Endothelial cell of umbilical vein (primary cell): ENCODE results near the gene PDGFRA. TPM values are rescaled to one million over a fixed set of nuclear protein-coding genes. Genes with fewer than 3 reads are reported as not detected.
"Not testable (repeated sequence)": the region's sequence is repeated elsewhere in the genome, so short reads cannot be mapped to it uniquely, and the experiment has no call there.

Experiments used
- BruUV-seq: library from RNA; stranded (reverse); fragments of 400-500 nt; replicated peaks from 2 replicates; lab custom pipeline; 2021; lab: Mats Ljungman, UMichigan
- CTCF ChIA-PET: fragments of 300-600, 350-600 bp; sonication (Branson Sonifier 250); formaldehyde crosslinking; loops from one replicate; lab custom pipeline; 2021; ENCODE audit warnings: antibody characterized with exemption, inconsistent platforms; lab: Charles Lee
- POLR2A ChIA-PET: fragments of 300-600, 350-600 bp; sonication (Branson Sonifier 250); formaldehyde crosslinking; loops from one replicate; lab custom pipeline; 2021; ENCODE audit warnings: antibody characterized with exemption, inconsistent platforms; lab: Charles Lee
- DNase-seq: peaks from one replicate; pipeline ENCODE4 v3.0.0-alpha.2; 2011; ENCODE audit warnings: low read depth, low spot score
- FAIRE-seq: peaks from 2 replicates; lab custom pipeline; 2011; peaks lifted over from hg19 to GRCh38; lab: Jason Lieb, UNC
- H2AFZ ChIP-seq: 2 replicates; pipeline ENCODE4 v1.6.0; 2012; ENCODE audit warnings: low read depth, low read length, control low read depth, inconsistent platforms
- H3K27ac ChIP-seq: 2 replicates; pipeline ENCODE4 v1.5.1; 2011; ENCODE audit warnings: low read depth, mild to moderate bottlenecking, control low read depth, low read length, moderate library complexity; ENCODE audit not compliant: insufficient read depth
- H3K27me3 ChIP-seq, 2 experiments: 2 replicates each; pipeline versions ENCODE4 v1.6.0 to v1.6.1; 2011; ENCODE audit warnings: low read length in 2 of 2, mixed read lengths in 1 of 2; ENCODE audit not compliant: control insufficient read depth in 2 of 2, insufficient read depth in 2 of 2
- H3K36me3 ChIP-seq, 2 experiments: 2 replicates in 1 of 2; 3 replicates in 1 of 2; pipeline ENCODE4 v1.5.1; 2011; ENCODE audit warnings: low read length in 2 of 2, mild to moderate bottlenecking in 1 of 2, moderate library complexity in 1 of 2; ENCODE audit not compliant: control insufficient read depth in 2 of 2, insufficient read depth in 2 of 2; ENCODE audit errors: extremely low read depth in 1 of 2
- H3K4me1 ChIP-seq: 3 replicates; pipeline ENCODE4 v1.5.1; 2011; ENCODE audit warnings: mild to moderate bottlenecking, low read length; ENCODE audit not compliant: control insufficient read depth, insufficient read depth; ENCODE audit errors: extremely low read depth
- H3K4me2 ChIP-seq: 2 replicates; pipeline ENCODE4 v1.6.1; 2011; ENCODE audit warnings: low read length, control low read depth, mixed read lengths; ENCODE audit not compliant: insufficient read depth
- H3K4me3 ChIP-seq, 3 experiments: fragments of 200-600 bp in 1 of 3; sonication (generic), shearing (Covaris generic) in 1 of 3; replicated peaks in 1 of 3; 2 replicates each; pipeline ENCODE4 v1.5.1; 2011 to 2016; ENCODE audit warnings: control low read depth in 3 of 3, low read length in 3 of 3, mild to moderate bottlenecking in 2 of 3, inconsistent platforms in 1 of 3, low read depth in 1 of 3, moderate library complexity in 1 of 3; ENCODE audit not compliant: insufficient read depth in 1 of 3
- H3K79me2 ChIP-seq: 2 replicates; pipeline ENCODE4 v1.6.0; 2012; ENCODE audit warnings: low read length, inconsistent platforms; ENCODE audit not compliant: control insufficient read depth, insufficient read depth
- H3K9ac ChIP-seq: replicated peaks from 2 replicates; pipeline ENCODE3; 2011; ENCODE audit warnings: low read length, control low read depth; ENCODE audit not compliant: insufficient read depth; ENCODE audit errors: extremely low read depth
- H3K9me1 ChIP-seq: replicated peaks from 3 replicates; pipeline ENCODE4 v1.6.0; 2011; ENCODE audit warnings: mild to moderate bottlenecking, low read length; ENCODE audit not compliant: control insufficient read depth, insufficient read depth; ENCODE audit errors: extremely low read depth
- H3K9me3 ChIP-seq: replicated peaks from 2 replicates; pipeline ENCODE4 v1.5.1; 2012; ENCODE audit warnings: low read length, inconsistent platforms; ENCODE audit not compliant: control insufficient read depth, insufficient read depth
- H4K20me1 ChIP-seq: replicated peaks from 2 replicates; pipeline ENCODE3; 2011; ENCODE audit warnings: mild to moderate bottlenecking, low read length; ENCODE audit not compliant: control insufficient read depth, insufficient read depth; ENCODE audit errors: extremely low read depth
- CTCF ChIP-seq, 2 donors: IDR thresholded peaks; 1 replicate in 1 of 2; 2 replicates in 1 of 2; pipeline ENCODE4 v1.5.1; 2011; ENCODE audit warnings: low read length in 2 of 2, mild to moderate bottlenecking in 2 of 2, moderate library complexity in 2 of 2, control low read depth in 1 of 2, inconsistent platforms in 1 of 2, low read depth in 1 of 2; ENCODE audit not compliant: insufficient read depth in 1 of 2; ENCODE audit errors: extremely low read depth in 1 of 2
- EZH2 ChIP-seq: IDR thresholded peaks from 2 replicates; pipeline ENCODE4 v1.6.1; 2012; ENCODE audit warnings: borderline replicate concordance, low read depth, mild to moderate bottlenecking, moderate library complexity, low read length, inconsistent platforms; ENCODE audit not compliant: severe bottlenecking
- FOS ChIP-seq: IDR thresholded peaks from 2 replicates; pipeline ENCODE4 v1.6.1; 2011; ENCODE audit warnings: mild to moderate bottlenecking, low read length, moderate library complexity, borderline replicate concordance; ENCODE audit not compliant: insufficient read depth
- GATA2 ChIP-seq: IDR thresholded peaks from 2 replicates; pipeline ENCODE4 v1.7.0; 2011; ENCODE audit warnings: low read depth, mild to moderate bottlenecking, moderate library complexity, mixed read lengths, low read length; ENCODE audit not compliant: insufficient read length, insufficient read depth
- JUN ChIP-seq: IDR thresholded peaks from 2 replicates; pipeline ENCODE4 v1.6.1; 2011; ENCODE audit warnings: borderline replicate concordance, low read depth; ENCODE audit not compliant: insufficient read length, insufficient read depth
- MAX ChIP-seq: IDR thresholded peaks from 2 replicates; pipeline ENCODE4 v1.6.1; 2011; ENCODE audit not compliant: insufficient read depth, insufficient read length
- MYC ChIP-seq: IDR thresholded peaks from one replicate; pipeline ENCODE4 v1.6.1; 2011; ENCODE audit warnings: mild to moderate bottlenecking, low read depth, low read length
- POLR2A ChIP-seq: IDR thresholded peaks from 2 replicates; pipeline ENCODE4 v1.6.1; 2012; ENCODE audit warnings: low read depth, mild to moderate bottlenecking, control low read depth, low read length
- POLR2AphosphoS5 ChIP-seq: IDR thresholded peaks from 2 replicates; pipeline ENCODE4 v1.6.1; 2012; ENCODE audit warnings: low read depth, mild to moderate bottlenecking, control low read depth, low read length, moderate library complexity; ENCODE audit not compliant: insufficient read depth
- dilution Hi-C: fragments of 300-500 bp; cut with MboI; formaldehyde crosslinking; loops from one replicate; pipeline ENCODE4 v1.15.0; 2019; ENCODE audit warnings: low sequenced_read_pairs; ENCODE audit not compliant: extremely low pct_ligation_motif_present
- intact Hi-C: fragments of 100-400 bp; cut with micrococcal nuclease; formaldehyde crosslinking; loops from one replicate; pipeline ENCODE4 v1.10.0; 2022
- polyA plus RNA-seq, 4 experiments: library from polyadenylated mRNA; depleted of rRNA in 3 of 4; stranded (reverse) in 3 of 4; unstranded in 1 of 4; fragments of >200 nt; gene quantifications; 2 replicates each; pipeline versions ENCODE4 v1.2.1 to v1.2.3, GENCODE V29; 2011 to 2012; ENCODE audit warnings: missing spikeins in 1 of 4
- total RNA-seq: library from RNA; stranded (reverse); gene quantifications from 2 replicates; pipeline ENCODE4 v1.2.3, GENCODE V29; 2021

The PDGFRA gene
- total and polyA plus RNA-seq, 2 donors (not counting 3 experiments of a cell fraction or from before 2014, with no cell fraction given): 0.19 to 0.55 TPM

- Histone ChIP-seq H3K9me3 (no peaks in the 10 kb centered on the region), H3K9ac (no peak overlapping the region), H3K9me1 (no peaks in the 10 kb centered on the region), H2AFZ (no peak overlapping the region), H3K36me3 (no peaks in the 10 kb centered on the region), H3K4me3 (no peak overlapping the region), H4K20me1 (no peaks in the 10 kb centered on the region), H3K79me2 (no peaks in the 10 kb centered on the region), H3K4me2 (no peak overlapping the region), H3K27me3 (peaks cover 8 to 11% of the 10 kb centered on the region in 2 experiments), H3K27ac (no peak overlapping the region), H3K4me1 (peaks cover 3% of the 10 kb centered on the region)
- dilution Hi-C loops (no loop called here), intact Hi-C loops (loop anchor here (10.0 kb wide), 1 partner anchor 1254 kb away; no protein-coding TSS in a partner anchor)
- no peak for DNase-seq
- ChIA-PET POLR2A (no interaction called here), CTCF (no interaction called here)
- BruUV-seq: no TSS peak
- TF ChIP-seq MYC (no peak), FOS (no peak), MAX (no peak), EZH2 (no peak), JUN (no peak), POLR2AphosphoS5 (no peak), POLR2A (no peak), CTCF (IDR thresholded peaks at IDR 0.05; ENCODE audit: extremely low read depth in 1 of 2, insufficient read depth in 1 of 2, low read depth in 1 of 2, low read length in 2 of 2) (no peak), GATA2 (no peak)
- no peak for FAIRE-seq
Observed at GRCh38 chr4:54238389-54238788, 9.3 kb downstream of the PDGFRA start.

GRCh38 chr4:54241268-54241823 lies 12.3 kb downstream of the PDGFRA start:
- H3K4me3 ChIP-seq, dilution Hi-C loops, H3K4me1 ChIP-seq, H4K20me1 ChIP-seq, H3K4me2 ChIP-seq, H3K79me2 ChIP-seq, DNase-seq, POLR2A ChIA-PET, H3K27ac ChIP-seq, CTCF ChIA-PET, H3K9ac ChIP-seq, H2AFZ ChIP-seq, H3K36me3 ChIP-seq, H3K9me3 ChIP-seq, BruUV-seq, intact Hi-C loops, H3K9me1 ChIP-seq, FAIRE-seq, H3K27me3 ChIP-seq: not testable (repeated sequence)

GRCh38 chr4:54243541-54243940 lies 14.4 kb downstream of the PDGFRA start:
- CTCF ChIA-PET, BruUV-seq, H4K20me1 ChIP-seq, POLR2A ChIA-PET, H3K4me1 ChIP-seq, H3K4me3 ChIP-seq, H3K9me1 ChIP-seq, H3K79me2 ChIP-seq, intact Hi-C loops, H3K9me3 ChIP-seq, H3K4me2 ChIP-seq, FAIRE-seq, H3K27ac ChIP-seq, DNase-seq, H3K27me3 ChIP-seq, H2AFZ ChIP-seq, H3K9ac ChIP-seq, H3K36me3 ChIP-seq, dilution Hi-C loops: not testable (repeated sequence)
